ENCODE measurements around the gene FGF21. TPM values are rescaled to one million over a fixed set of nuclear protein-coding genes. Genes with fewer than 3 reads are reported as not detected.

Gene FGF21
- total RNA-seq, 1 donor from 2014 or later: not detected

Other genes starting within 250 kb of the FGF21 start
- gene LMTK3, start 243.7 kb upstream of the FGF21 start, total RNA-seq: 2.8 and 3.4 TPM in 2 replicates
- gene SULT2B1, start 203.4 kb upstream of the FGF21 start, total RNA-seq: 0.16 TPM in 1 of 2 replicates, not detected in the other
- gene SPACA4, start 148.8 kb upstream of the FGF21 start, total RNA-seq: not detected in 2 replicates
- 3.4 and 3.8 TPM in 2 replicates for gene FAM83E, start 140.4 kb upstream of the FGF21 start, total RNA-seq
- gene RPL18, start 136.3 kb upstream of the FGF21 start, total RNA-seq: 1,606 and 1,641 TPM in 2 replicates
- 30.9 and 35.3 TPM in 2 replicates for gene SPHK2, start 136.0 kb upstream of the FGF21 start, total RNA-seq
- gene DBP, start 118.1 kb upstream of the FGF21 start, total RNA-seq: 9.6 and 11.8 TPM in 2 replicates
- gene CA11, start 109.3 kb upstream of the FGF21 start, total RNA-seq: 4.2 and 4.4 TPM in 2 replicates
- 0.23 and 0.50 TPM in 2 replicates for gene NTN5, start 82.5 kb upstream of the FGF21 start, total RNA-seq
- gene FUT2, start 59.6 kb upstream of the FGF21 start, total RNA-seq: not detected in 2 replicates
- 1.00 and 1.1 TPM in 2 replicates for gene MAMSTR, start 35.8 kb upstream of the FGF21 start, total RNA-seq
- gene RASIP1, start 14.9 kb upstream of the FGF21 start, total RNA-seq: 0.27 and 0.30 TPM in 2 replicates
- gene IZUMO1, start 8.6 kb upstream of the FGF21 start, total RNA-seq: not detected in 2 replicates
- gene FUT1, start 2.9 kb upstream of the FGF21 start, total RNA-seq: 0.25 and 0.36 TPM in 2 replicates
- 56.3 and 60.1 TPM in 2 replicates for gene BCAT2, start 55.5 kb downstream of the FGF21 start, total RNA-seq
- 0.36 and 0.59 TPM in 2 replicates for gene HSD17B14, start 81.0 kb downstream of the FGF21 start, total RNA-seq
- 1.4 and 1.8 TPM in 2 replicates for gene PLEKHA4, start 113.1 kb downstream of the FGF21 start, total RNA-seq
- gene PPP1R15A, start 116.9 kb downstream of the FGF21 start, total RNA-seq: 24.5 and 26.8 TPM in 2 replicates
- gene TULP2, start 143.2 kb downstream of the FGF21 start, total RNA-seq: not detected in 2 replicates
- gene NUCB1, start 144.8 kb downstream of the FGF21 start, total RNA-seq: 225 and 234 TPM in 2 replicates
- 0.52 and 0.75 TPM in 2 replicates for gene DHDH, start 178.2 kb downstream of the FGF21 start, total RNA-seq
- 326 and 330 TPM in 2 replicates for gene BAX, start 199.4 kb downstream of the FGF21 start, total RNA-seq
- 704 and 728 TPM in 2 replicates for gene FTL, start 209.8 kb downstream of the FGF21 start, total RNA-seq
- 54.0 and 55.8 TPM in 2 replicates for gene GYS1, start 237.8 kb downstream of the FGF21 start, total RNA-seq
- gene RUVBL2, start 238.4 kb downstream of the FGF21 start, total RNA-seq: 105 and 108 TPM in 2 replicates

Data from T-helper 2 cell treated with Interferon-gamma antibody and Interleukin-4, amounts not matched to agents 100 ng/mL and 5 ng/mL, for 36 hours (primary cell).